Duodenal mucosa (tissue), 2 donors: ENCODE data around the gene DPP3.
"Not testable (repeated sequence)": the region's sequence is repeated elsewhere in the genome, so short reads cannot be mapped to it uniquely, and the experiment has no call there.

Source experiments
- H3K27ac ChIP-seq: one replicate; pipeline ENCODE4 v1.7.0; 2013; ENCODE audit warnings: low read depth, low read length
- H3K27me3 ChIP-seq, 2 donors: one replicate each; pipeline ENCODE4 v1.7.0; 2013; ENCODE audit warnings: low read length in 2 of 2, control low read depth in 1 of 2; ENCODE audit not compliant: insufficient read depth in 2 of 2, control insufficient read depth in 1 of 2
- H3K36me3 ChIP-seq, 2 donors: one replicate each; pipeline ENCODE4 v1.7.0; 2013; ENCODE audit warnings: low read length in 2 of 2, control low read depth in 1 of 2; ENCODE audit not compliant: insufficient read depth in 2 of 2, control insufficient read depth in 1 of 2
- H3K4me1 ChIP-seq, 2 donors: one replicate each; pipeline ENCODE4 v1.7.0; 2013; ENCODE audit warnings: low read length in 2 of 2, control low read depth in 1 of 2; ENCODE audit not compliant: insufficient read depth in 2 of 2, control insufficient read depth in 1 of 2
- H3K4me3 ChIP-seq, 2 donors: one replicate each; pipeline ENCODE4 v1.7.0; 2013; ENCODE audit warnings: low read length in 2 of 2, low read depth in 1 of 2
- H3K9ac ChIP-seq, 2 donors: one replicate each; pipeline ENCODE4 v1.7.0; 2013; ENCODE audit warnings: low read length in 2 of 2, low read depth in 1 of 2
- H3K9me3 ChIP-seq, 2 donors: one replicate each; pipeline ENCODE4 v1.7.0; 2013; ENCODE audit warnings: low read length in 2 of 2, control low read depth in 1 of 2; ENCODE audit not compliant: control insufficient read depth in 1 of 2

Gene DPP3

GRCh38 chr11:66480117-66480938, at the start of gene DPP3:
Gene DPP3 (plus strand): TSS chr11:66480434. CDS start chr11:66482201, 1,767 bp downstream.
- peaks cover 3 to 13% of the 10 kb centered on the region in 2 donors for H3K36me3 ChIP-seq
- H3K4me3 ChIP-seq = peak within 1 kb of the TSS; percentile 79 to 94
- no peaks in the 10 kb centered on the region for H3K27me3 ChIP-seq
- peaks cover 13 to 17% of the 10 kb centered on the region in 2 donors for H3K4me1 ChIP-seq
- H3K27ac ChIP-seq = peak within 1 kb of the TSS; percentile 90
- H3K9ac ChIP-seq = peak within 1 kb of the TSS; percentile 81 to 94
- no peaks in the 10 kb centered on the region for H3K9me3 ChIP-seq

- not testable (repeated sequence) for H3K9me3 ChIP-seq, H3K9ac ChIP-seq, H3K27ac ChIP-seq, H3K4me1 ChIP-seq, H3K4me3 ChIP-seq, H3K27me3 ChIP-seq
- H3K36me3 ChIP-seq = peaks cover 5 to 14% of the 10 kb centered on the region in 2 donors
Observed at GRCh38 chr11:66431287-66431686, 48.9 kb upstream of the DPP3 start.

- not testable (repeated sequence) for H3K9me3 ChIP-seq, H3K4me1 ChIP-seq, H3K27ac ChIP-seq, H3K27me3 ChIP-seq, H3K4me3 ChIP-seq, H3K9ac ChIP-seq
- peaks cover 5 to 18% of the 10 kb centered on the region in 2 donors for H3K36me3 ChIP-seq
Observed at GRCh38 chr11:66431871-66432329, 48.3 kb upstream of the DPP3 start.

GRCh38 chr11:66432597-66432996, 47.6 kb upstream of the DPP3 start:
- H3K4me1 ChIP-seq = no peaks in the 10 kb centered on the region
- H3K9me3 ChIP-seq = no peaks in the 10 kb centered on the region
- H3K27ac ChIP-seq = no peak overlapping the region
- H3K36me3 ChIP-seq = peaks cover 7 to 22% of the 10 kb centered on the region in 2 donors
- no peaks in the 10 kb centered on the region for H3K27me3 ChIP-seq
- H3K4me3 ChIP-seq = no peak overlapping the region
- H3K9ac ChIP-seq = no peak overlapping the region

GRCh38 chr11:66437979-66438503, 42.2 kb upstream of the DPP3 start:
- peaks cover 7 to 18% of the 10 kb centered on the region in 2 donors for H3K36me3 ChIP-seq
- H3K9ac ChIP-seq = peak overlapping the region; percentile 44 to 68
- H3K27ac ChIP-seq = no peak overlapping the region
- peak overlapping the region; percentile 75 to 89 for H3K4me3 ChIP-seq
- no peaks in the 10 kb centered on the region for H3K27me3 ChIP-seq
- H3K4me1 ChIP-seq = peaks cover 7% of the 10 kb centered on the region in 2 donors
- H3K9me3 ChIP-seq = peaks cover 2 to 3% of the 10 kb centered on the region in 2 donors

GRCh38 chr11:66438504-66439466, 41.4 kb upstream of the DPP3 start, which contains the start of gene MRPL11:
Gene MRPL11 (minus strand): TSS chr11:66438848. CDS start chr11:66438754, 94 bp downstream.
- H3K9ac ChIP-seq = peak within 1 kb of the TSS; percentile 44 to 68
- H3K27ac ChIP-seq = peak within 1 kb of the TSS; percentile 41
- H3K36me3 ChIP-seq = peaks cover 7 to 18% of the 10 kb centered on the region in 2 donors
- H3K27me3 ChIP-seq = no peaks in the 10 kb centered on the region
- H3K4me3 ChIP-seq = peak within 1 kb of the TSS; percentile 75 to 89
- peaks cover 9% of the 10 kb centered on the region in 2 donors for H3K9me3 ChIP-seq
- H3K4me1 ChIP-seq = peaks cover 7% of the 10 kb centered on the region in 2 donors

- H3K27me3 ChIP-seq, H3K27ac ChIP-seq, H3K4me3 ChIP-seq, H3K4me1 ChIP-seq, H3K9ac ChIP-seq: not testable (repeated sequence)
- peaks cover 9 to 10% of the 10 kb centered on the region in 2 donors for H3K9me3 ChIP-seq
- H3K36me3 ChIP-seq = peaks cover 3 to 14% of the 10 kb centered on the region in 2 donors
Observed at GRCh38 chr11:66440101-66440939, 39.9 kb upstream of the DPP3 start.

GRCh38 chr11:66440940-66441282, 39.3 kb upstream of the DPP3 start:
- H3K27me3 ChIP-seq, H3K27ac ChIP-seq, H3K9ac ChIP-seq, H3K36me3 ChIP-seq, H3K4me1 ChIP-seq, H3K4me3 ChIP-seq: not testable (repeated sequence)
- H3K9me3 ChIP-seq = peaks cover 9 to 10% of the 10 kb centered on the region in 2 donors

- Histone ChIP-seq H3K9ac (no peak overlapping the region), H3K4me1 (no peaks in the 10 kb centered on the region), H3K27me3 (no peaks in the 10 kb centered on the region), H3K27ac (no peak overlapping the region), H3K4me3 (no peak overlapping the region), H3K9me3 (peaks cover 9 to 10% of the 10 kb centered on the region in 2 donors), H3K36me3 (no peaks in the 10 kb centered on the region)
Observed at GRCh38 chr11:66443602-66444001, 36.6 kb upstream of the DPP3 start.
